Measurements from ENCODE around the gene DOCK1. TPM values are rescaled to one million over a fixed set of nuclear protein-coding genes. Genes with fewer than 3 reads are reported as not detected.

Gene DOCK1
- total RNA-seq, 1 donor from 2014 or later: 16.8 TPM

DNA sequence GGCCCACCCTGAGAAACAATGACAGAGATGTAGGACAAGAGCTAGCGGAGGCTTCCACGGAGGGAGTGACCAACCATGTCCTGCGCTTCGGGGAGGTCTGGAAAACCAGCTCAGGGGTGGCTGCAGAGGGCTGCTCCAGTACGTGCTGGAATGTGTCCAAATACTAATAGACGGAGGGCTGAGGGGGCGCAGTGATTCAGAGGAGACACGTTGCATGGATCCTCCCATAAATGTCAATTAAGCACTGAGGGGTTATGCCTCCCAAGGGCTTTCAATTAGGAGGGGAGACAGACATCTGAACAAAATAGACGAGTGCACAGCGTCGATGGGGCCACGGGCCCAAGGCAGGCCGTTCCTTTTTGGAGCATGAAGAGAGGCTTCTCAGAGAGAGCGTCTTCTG lies 592.9 kb downstream of the DOCK1 start:
- TF ChIP-seq, protein P1, sequence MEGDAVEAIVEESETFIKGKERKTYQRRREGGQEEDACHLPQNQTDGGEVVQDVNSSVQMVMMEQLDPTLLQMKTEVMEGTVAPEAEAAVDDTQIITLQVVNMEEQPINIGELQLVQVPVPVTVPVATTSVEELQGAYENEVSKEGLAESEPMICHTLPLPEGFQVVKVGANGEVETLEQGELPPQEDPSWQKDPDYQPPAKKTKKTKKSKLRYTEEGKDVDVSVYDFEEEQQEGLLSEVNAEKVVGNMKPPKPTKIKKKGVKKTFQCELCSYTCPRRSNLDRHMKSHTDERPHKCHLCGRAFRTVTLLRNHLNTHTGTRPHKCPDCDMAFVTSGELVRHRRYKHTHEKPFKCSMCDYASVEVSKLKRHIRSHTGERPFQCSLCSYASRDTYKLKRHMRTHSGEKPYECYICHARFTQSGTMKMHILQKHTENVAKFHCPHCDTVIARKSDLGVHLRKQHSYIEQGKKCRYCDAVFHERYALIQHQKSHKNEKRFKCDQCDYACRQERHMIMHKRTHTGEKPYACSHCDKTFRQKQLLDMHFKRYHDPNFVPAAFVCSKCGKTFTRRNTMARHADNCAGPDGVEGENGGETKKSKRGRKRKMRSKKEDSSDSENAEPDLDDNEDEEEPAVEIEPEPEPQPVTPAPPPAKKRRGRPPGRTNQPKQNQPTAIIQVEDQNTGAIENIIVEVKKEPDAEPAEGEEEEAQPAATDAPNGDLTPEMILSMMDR (IDR thresholded peaks at IDR 0.05; ENCODE audit: borderline replicate concordance): no peak
- intact Hi-C loops (cut with micrococcal nuclease): no loop called here
- no peaks in the 10 kb centered on the region for H3K36me3 ChIP-seq
- no peak overlapping the region for H3K27ac ChIP-seq (replicated peaks)
- no peak overlapping the region for H3K4me3 ChIP-seq
- peaks cover 6% of the 10 kb centered on the region for H3K4me1 ChIP-seq
- no peaks in the 10 kb centered on the region for H3K9me3 ChIP-seq (replicated peaks)
- peaks cover 57% of the 10 kb centered on the region for H3K27me3 ChIP-seq (ENCODE audit: low read depth)
- no peak for DNase-seq

DNA sequence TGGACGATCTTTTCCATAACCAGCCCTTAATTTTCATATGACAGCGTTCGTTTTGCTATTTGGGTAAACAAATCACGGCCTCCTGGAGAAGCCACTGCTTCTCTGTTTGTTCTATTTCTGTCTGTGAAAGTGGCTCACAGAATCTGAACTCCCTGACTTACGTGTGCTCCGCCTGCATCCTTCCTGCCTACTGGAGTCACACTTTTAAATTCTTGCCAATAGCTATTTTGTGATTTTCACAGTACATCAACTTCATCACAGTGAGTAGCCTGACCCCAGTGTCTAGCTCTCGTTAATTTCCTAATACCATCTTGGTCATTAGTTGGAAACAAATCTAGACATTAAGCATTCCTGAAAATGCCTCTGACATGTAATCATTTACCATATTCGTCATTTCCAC lies 594.9 kb downstream of the DOCK1 start:
- TF ChIP-seq, protein P1 (IDR thresholded peaks at IDR 0.05; ENCODE audit: borderline replicate concordance): no peak
- no peaks in the 10 kb centered on the region for H3K36me3 ChIP-seq
- intact Hi-C loops (cut with micrococcal nuclease): no loop called here
- no peak overlapping the region for H3K4me3 ChIP-seq
- peaks cover 50% of the 10 kb centered on the region for H3K27me3 ChIP-seq (ENCODE audit: low read depth)
- peak overlapping the region; percentile 48 for H3K27ac ChIP-seq (replicated peaks)
- peaks cover 6% of the 10 kb centered on the region for H3K4me1 ChIP-seq
- DNase-seq: no peak
- no peaks in the 10 kb centered on the region for H3K9me3 ChIP-seq (replicated peaks)

Other genes starting within 250 kb of the DOCK1 start
- not detected for gene C10orf90, start 234.7 kb upstream of the DOCK1 start, total RNA-seq

Data from left ventricle myocardium inferior (tissue), 1 donor.